Measurements from ENCODE around the gene SLC43A1.

Gene SLC43A1

DNA sequence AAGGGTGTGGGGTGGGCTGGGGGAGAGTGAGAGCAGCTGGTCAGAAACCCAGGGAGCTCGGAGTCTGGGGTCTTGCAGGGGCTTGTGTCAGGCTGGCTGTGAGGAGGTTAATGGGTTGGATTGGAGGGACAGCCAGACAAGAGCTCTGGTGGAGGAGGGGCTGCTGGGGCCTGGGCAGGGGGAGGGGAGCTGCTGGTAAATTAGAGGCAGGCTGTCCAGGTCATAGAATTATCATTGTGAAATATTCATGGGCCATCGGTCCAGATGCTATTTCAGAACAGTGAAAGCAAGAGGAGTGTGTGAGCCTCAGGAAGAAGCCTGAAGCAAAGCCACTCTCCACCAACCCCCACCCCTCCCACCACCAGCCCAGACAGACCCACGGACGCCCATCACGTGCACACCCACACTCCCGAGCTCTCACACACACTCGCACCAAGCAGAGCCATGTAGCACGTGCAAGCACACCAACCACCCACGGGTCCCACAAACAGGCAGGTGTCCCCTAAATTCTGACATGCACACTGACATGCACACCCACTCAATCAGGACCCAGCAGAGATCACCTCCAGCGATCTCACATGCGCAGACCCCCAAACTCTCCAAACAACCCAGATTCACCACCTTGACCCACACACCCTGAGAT lies 36.4 kb downstream of the SLC43A1 start:
- no peak for DNase-seq

- no peak for DNase-seq
Observed at GRCh38 chr11:57477507-57478189, 37.9 kb downstream of the SLC43A1 start.

DNA sequence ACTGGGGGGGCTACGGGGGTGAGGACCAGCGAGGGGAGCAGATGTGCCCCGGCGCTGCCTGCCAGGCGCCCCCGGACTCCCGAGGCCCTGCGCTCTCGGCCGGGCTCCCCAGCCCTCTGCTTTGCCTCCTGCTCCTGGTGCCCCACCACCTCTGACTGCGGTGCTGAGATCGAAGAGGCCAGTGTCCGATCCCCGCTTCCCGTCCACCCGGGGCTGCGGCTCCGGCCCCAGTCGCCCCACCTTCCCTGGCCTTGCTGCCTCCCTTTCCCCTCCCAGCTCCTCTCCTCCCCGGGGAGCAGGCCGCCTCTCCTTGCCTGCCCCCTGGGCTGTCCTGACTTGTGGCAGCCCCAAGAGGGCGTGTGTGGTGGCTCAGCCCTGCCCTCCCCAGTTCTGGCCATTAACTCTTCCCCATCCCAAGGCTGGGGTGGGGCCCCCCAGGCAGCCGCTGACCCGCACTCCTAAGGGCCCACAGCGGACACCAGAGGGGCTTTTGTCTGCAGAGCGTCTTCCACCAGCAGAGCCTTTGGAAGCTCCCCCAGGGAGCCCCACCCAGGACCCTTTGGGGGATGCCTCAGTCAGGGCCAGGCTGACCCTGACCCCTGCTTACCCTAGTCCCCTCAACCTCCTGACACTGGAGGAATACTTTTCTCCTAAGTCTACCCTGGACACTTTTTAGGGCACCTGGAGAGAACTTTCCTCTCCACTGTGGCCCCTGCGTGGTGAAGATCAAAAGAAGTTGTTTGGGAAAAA lies 38.6 kb downstream of the SLC43A1 start:
- no peak for DNase-seq

DNA sequence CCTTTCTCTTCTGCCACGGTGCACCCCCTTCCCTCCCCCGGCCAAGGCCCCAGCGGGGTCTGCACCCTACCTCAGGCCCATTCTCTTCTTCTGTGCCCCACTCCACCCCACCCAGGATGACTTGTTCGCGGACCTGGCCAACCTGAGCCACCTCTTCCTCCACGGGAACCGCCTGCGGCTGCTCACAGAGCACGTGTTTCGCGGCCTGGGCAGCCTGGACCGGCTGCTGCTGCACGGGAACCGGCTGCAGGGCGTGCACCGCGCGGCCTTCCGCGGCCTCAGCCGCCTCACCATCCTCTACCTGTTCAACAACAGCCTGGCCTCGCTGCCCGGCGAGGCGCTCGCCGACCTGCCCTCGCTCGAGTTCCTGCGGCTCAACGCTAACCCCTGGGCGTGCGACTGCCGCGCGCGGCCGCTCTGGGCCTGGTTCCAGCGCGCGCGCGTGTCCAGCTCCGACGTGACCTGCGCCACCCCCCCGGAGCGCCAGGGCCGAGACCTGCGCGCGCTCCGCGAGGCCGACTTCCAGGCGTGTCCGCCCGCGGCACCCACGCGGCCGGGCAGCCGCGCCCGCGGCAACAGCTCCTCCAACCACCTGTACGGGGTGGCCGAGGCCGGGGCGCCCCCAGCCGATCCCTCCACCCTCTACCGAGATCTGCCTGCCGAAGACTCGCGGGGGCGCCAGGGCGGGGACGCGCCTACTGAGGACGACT lies 39.3 kb downstream of the SLC43A1 start:
- DNase-seq: no peak

GRCh38 chr11:57475671-57476046 lies 39.8 kb downstream of the SLC43A1 start:
- DNase-seq: no peak

GRCh38 chr11:57475191-57475590 lies 40.3 kb downstream of the SLC43A1 start:
- no peak for DNase-seq

DNA sequence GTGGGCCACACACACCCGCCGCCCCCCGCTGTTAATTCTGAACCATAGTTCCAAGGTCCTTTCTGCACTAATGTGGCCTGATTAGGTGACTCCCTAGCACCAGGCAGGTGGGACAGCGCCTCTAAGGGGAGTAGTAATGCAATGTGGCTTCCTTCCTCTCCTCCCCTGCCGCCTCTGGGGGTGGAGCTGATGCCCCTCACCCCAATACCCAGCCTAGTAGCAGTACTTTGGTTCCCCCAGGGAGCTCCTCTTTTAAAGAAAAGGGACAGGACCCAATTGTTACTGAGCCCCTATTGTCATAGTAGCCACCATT lies 40.7 kb downstream of the SLC43A1 start:
- no peak for DNase-seq

DNA sequence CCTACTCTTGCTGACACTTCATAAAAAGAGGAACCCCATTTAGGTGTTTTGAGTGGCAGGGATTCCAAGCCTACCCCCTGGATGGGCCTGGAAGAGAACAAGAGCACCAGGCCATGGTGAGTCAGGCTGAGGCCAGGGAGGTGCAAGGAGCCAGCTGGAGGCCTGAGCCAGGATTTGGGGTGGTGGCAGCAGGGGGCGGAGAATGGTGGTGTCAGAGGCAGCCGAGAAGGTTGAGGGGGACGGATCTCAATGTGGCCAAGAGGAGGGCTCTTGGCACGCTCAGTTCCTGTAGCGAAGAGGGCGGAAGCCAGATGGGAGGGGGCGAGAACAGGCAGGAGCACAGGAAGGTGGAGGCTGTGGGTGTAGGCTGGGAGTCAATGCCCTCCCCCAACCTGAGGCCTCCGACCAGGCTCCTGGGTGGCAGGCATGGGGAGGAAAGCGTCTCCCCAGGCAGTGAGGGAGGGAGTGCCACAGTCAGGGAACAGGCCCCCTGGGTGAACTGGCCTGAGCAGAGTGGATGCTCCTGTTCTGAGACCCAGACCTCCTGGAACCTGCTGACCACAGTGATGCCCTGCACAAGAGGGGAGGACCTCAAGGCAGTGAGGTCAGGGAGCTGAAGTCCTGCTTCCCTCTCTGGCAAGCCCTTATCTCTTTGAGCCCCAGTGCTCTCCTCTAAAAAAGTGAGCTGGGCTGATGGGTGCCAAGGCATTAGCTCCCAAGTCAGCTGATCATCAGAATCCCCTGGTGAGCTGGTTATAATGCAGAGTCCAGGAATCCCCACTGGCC lies 41.3 kb downstream of the SLC43A1 start:
- DNase-seq: no peak

- no peak for DNase-seq
Observed at GRCh38 chr11:57473285-57473841, 42.1 kb downstream of the SLC43A1 start.

- DNase-seq: no peak
Observed at GRCh38 chr11:57471496-57471895, 44.0 kb downstream of the SLC43A1 start.

- no peak for DNase-seq
Observed at GRCh38 chr11:57469268-57469667, 46.2 kb downstream of the SLC43A1 start.

DNA sequence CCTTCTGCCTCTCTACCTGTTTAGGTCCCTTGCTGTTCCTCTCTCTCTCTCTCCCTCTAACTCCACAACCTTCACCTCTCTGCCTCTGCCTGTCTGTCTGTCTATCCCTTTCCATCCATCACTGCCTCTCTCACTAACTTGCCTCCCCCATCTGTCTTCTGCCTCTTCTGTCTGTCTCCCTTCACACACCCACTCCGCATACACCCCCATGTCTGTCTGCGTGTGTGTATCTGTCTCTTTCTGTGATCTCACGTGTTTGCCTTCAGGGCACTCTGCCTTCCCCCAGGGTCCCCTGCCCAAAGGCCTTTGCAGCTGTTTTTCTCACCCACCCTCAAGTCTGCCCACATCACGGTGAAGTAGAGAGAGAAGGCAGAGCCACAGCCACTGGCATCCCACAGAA lies 47.2 kb downstream of the SLC43A1 start:
- no peak for DNase-seq

DNA sequence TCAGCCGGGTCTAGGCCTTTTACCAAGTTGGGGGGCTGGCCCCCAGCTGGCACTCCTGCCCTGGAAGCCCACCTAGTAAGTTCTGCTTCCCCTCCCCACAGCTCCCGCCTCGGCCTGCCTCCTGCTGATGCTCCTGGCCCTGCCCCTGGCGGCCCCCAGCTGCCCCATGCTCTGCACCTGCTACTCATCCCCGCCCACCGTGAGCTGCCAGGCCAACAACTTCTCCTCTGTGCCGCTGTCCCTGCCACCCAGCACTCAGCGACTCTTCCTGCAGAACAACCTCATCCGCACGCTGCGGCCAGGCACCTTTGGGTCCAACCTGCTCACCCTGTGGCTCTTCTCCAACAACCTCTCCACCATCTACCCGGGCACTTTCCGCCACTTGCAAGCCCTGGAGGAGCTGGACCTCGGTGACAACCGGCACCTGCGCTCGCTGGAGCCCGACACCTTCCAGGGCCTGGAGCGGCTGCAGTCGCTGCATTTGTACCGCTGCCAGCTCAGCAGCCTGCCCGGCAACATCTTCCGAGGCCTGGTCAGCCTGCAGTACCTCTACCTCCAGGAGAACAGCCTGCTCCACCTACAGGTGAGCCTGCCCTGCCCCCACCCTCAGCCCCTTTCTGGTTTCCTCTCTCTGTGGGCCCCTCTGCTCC lies 47.9 kb downstream of the SLC43A1 start:
- no peak for DNase-seq

- DNase-seq: no peak
Observed at GRCh38 chr11:57466680-57467079, 48.8 kb downstream of the SLC43A1 start.

DNA sequence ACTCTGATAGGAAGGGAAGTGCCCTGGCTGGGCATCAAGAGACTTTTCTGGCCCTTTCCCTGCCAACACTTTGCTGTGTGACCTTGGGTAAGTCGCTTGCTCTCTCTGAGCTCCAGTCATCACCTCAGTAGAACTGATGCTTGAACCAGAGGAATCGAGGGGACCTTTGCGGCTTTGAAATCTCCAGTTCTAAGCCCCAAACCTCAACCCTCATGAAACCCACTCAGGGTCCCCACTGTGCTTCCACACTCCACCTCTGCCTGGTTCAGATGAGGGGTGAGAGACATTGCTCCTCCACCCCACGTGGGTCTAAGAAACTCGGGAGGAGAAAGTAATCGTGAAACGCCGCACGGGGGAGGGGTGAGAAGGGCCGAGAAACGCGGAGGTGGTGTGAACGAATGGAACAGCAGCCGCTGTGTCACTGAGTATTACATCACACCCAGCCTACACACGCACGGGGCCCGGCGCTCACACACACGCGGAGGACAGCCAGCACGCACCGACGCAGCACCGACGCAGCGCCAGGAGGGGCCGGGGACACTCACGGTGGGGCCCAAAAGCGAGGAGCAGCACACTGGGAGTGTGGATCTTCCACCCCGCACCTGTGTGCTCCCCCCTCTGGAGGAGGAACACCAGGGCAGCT lies 50.8 kb downstream of the SLC43A1 start:
- no peak for DNase-seq

- no peak for DNase-seq
Observed at GRCh38 chr11:57463671-57464538, 51.6 kb downstream of the SLC43A1 start.

- no peak for DNase-seq
Observed at GRCh38 chr11:57462597-57462996, 52.9 kb downstream of the SLC43A1 start.

GRCh38 chr11:57461841-57462489 lies 53.5 kb downstream of the SLC43A1 start:
- no peak for DNase-seq

GRCh38 chr11:57460758-57461749 lies 54.4 kb downstream of the SLC43A1 start:
- peak; percentile 4 for DNase-seq

Data from NCI-H748 treated with DMSO at 0.1 percent for 48 hours (cell line).